Ramos (cell line): Measurements from ENCODE around the gene FGGY.
"Not testable (repeated sequence)": the region's sequence is repeated elsewhere in the genome, so short reads cannot be mapped to it uniquely, and the experiment has no call there.

Experiments
- in situ Hi-C: fragments of 300-500 bp; cut with MboI; formaldehyde crosslinking; loops from one replicate; pipeline ENCODE4 v1.14.3; 2022; ENCODE audit warnings: low sequenced_read_pairs; ENCODE audit not compliant: unreplicated experiment

Gene FGGY

DNA sequence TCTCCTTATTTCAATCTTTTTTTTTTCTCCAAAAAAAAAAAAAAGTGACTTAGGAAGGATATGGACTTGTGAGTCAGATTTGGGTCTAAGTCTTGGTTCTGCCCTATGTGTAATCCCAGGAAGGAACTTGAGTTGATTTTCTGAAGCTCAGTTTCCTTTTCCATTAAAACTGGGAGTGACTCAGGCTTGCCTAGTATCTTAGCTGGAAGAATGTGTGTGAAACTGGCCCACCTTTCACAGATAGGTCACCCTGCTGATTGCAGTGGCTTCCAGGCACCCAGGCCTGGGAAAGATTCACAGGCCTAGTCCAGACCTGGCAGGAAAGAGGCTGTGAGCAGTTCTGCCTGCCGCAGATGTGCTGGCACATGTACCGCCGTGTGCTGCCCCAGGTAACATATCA lies 299.5 kb downstream of the FGGY start:
- in situ Hi-C loops: no loop called here

GRCh38 chr1:59596956-59597355 lies 300.1 kb downstream of the FGGY start:
- in situ Hi-C loops: no loop called here

- in situ Hi-C loops: no loop called here
Observed at GRCh38 chr1:59597420-59598119, 300.7 kb downstream of the FGGY start.

DNA sequence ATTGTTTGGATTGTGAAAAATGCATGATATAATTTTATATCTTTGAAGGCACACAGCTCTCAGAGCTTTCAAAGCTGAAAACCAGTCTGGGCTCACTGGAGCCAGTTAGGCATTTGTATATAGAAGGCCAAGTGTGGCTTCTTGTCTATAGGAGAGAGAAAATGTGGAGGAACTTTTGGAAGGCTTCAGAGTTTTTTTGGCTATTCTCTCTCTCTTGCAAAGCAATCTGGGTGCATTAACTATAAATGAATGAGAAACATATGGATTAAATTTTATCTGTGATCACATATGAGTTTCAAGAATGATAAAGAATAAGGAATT lies 301.2 kb downstream of the FGGY start:
- in situ Hi-C loops: no loop called here

GRCh38 chr1:59601041-59601441 lies 304.1 kb downstream of the FGGY start:
- in situ Hi-C loops: no loop called here

DNA sequence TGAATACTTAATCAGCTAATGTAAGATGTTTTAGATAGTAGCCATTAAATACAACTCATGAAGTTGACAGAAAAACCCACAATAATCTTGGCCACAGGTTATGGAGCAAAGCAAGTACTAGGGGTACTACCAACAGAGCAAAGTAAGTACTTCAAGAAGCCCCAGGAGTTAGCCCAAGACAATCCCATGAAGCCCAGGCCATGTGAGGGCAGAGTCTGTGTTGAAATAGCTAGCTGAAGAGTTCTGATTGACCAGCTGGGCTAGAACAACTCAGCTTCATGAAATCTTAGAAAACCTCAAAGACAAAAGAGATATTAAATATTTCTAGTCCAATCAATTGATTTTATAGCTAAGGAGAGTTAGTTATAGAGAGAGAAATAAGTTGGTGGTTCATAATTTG lies 304.9 kb downstream of the FGGY start:
- in situ Hi-C loops: no loop called here

DNA sequence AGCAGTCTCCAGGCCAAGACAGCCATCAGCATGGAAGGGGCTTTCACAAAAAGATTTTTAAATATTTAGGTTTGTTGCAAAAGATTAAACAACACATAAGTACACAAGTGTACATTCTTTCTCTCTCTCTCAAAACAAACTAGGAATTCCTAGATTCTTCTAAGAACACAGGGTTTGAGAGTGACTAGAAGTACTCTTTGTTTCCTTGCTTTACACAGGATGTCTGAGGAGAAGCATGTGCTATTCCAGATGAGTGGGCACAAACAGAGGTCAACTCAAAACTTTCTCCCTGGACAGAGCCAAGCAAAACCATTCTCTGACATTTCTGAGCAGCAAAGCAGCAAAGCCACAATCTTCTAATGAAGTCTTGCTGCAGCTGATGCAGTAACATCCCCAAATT lies 307.3 kb downstream of the FGGY start:
- in situ Hi-C loops: no loop called here

DNA sequence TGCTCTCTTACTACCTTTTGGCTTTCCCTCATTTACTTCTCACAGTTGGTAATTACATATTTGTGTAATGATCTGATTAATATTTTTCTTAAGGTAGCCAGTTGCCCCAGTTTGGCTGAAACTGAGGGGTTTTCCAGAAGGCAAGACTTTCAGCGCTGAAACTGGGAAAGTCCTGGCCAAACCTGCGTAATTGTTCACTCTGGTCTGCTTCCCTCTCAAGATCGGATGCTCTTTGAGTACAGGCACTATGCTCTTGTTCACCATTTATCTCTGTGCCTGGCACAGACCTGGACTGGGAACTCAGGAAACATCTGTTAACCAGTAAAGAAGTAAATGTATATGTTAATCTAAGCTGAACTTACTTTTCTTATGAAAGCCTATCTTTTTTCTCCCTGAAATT lies 308.3 kb downstream of the FGGY start:
- in situ Hi-C loops: no loop called here

GRCh38 chr1:59605761-59606160 lies 308.9 kb downstream of the FGGY start:
- in situ Hi-C loops: no loop called here

- in situ Hi-C loops: no loop called here
Observed at GRCh38 chr1:59609245-59609644, 312.4 kb downstream of the FGGY start.

GRCh38 chr1:59610499-59610898 lies 313.6 kb downstream of the FGGY start:
- in situ Hi-C loops: not testable (repeated sequence)

DNA sequence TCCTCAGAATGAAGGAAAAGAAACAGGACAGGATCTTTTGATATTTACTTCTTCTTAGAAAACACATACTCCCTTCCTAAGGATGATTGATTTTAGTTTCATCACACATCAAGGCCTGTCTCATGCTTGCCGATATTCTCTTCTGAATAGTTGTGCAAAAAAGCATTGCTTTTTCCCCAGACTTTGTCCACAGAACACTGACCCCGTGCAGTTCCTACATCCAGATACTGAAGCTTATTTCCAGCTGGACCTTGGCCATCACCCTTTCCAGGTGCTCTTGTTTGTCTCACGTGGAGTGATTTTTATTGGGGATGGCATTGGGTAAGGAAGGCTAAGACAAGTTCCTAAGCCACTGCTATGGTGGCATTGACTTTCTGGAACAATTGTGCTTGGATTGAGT lies 320.5 kb downstream of the FGGY start:
- in situ Hi-C loops: no loop called here

- in situ Hi-C loops: no loop called here
Observed at GRCh38 chr1:59619557-59619956, 322.7 kb downstream of the FGGY start.

DNA sequence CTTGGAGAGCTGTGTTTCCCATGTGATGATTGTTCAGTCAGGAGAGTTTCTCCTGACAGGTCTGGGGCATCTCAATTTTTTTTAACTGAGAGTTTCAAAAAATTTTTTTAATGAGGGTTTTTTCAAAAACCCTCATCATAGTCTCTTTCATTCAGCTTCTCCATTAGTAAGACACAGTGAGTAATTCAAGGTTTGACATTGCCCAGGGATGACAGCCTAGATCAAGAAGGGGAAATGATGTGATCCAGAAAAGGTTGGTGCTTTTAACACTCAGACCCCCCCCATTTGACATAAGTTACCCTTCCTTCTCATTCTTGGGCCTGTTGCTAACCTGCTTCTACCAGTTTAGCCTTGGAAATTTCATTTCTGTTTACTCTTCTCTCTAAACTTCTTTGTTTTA lies 328.5 kb downstream of the FGGY start:
- in situ Hi-C loops: no loop called here

DNA sequence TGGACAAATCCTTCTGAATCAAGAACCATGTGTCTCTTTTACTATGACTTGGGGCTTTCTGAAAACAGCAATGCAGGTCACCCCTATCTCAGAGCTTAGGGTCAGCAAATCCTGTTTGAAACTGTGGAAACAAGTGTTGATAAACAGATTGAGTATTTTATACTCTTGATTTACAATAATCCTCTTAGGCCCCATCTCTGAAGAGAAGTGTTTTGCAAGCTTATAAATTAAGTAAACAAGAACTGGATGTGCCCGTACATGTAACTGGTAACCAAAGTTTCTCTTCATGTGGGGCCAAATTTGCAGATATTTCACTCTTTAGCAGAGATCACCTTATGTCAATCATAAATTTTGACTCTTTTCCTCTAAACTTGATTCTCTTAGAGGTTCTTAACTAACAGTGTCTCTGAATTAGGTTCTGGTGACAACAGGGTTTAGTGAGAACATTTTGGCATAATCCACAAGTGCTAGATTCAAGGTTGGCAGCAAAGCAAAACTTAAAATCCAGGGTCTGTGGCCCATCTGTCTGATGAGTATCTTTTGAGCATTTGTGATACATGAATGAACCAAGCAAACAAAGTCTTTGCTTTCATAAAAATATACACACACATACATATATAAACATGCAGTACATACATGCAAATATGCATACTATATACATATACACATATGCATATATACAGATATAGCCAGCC lies 334.8 kb downstream of the FGGY start:
- in situ Hi-C loops: no loop called here

DNA sequence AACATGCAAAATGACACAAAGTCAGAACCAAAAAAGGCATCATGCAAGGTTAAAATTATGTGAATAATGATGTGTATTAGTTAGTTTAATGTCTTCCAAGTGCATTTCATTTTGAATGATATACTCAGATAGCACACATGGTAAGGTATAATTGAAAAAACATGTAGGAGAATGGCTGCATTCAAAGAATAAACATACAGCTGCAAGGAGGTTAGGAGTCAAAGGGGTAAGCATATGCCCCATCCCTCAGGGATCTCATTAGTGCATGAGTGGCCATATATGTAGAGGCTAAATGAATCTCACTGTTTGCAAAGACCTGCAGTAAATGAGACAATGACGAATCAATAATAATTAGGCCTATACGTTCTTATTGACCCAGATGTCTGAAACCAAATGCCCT lies 338.2 kb downstream of the FGGY start:
- in situ Hi-C loops: no loop called here

GRCh38 chr1:59638231-59638711 lies 341.4 kb downstream of the FGGY start:
- in situ Hi-C loops: no loop called here

DNA sequence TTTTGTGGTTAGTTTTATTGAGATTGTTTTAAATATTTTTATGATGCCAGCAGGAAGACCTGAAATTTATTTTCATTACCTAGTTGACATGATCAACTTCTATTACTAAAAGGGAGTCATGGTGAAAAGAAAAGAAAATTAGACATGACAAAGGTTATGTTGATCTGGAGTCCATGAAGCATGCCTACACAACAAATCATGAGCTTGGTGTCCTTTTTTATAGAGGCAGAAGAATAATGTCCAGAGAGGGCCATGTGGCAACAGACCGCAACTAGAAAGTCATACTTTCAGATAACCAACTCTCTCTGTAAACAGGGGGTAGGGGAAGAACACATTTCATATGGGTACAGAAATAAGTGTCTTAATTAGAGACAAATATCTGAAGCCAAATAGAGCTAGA lies 342.4 kb downstream of the FGGY start:
- in situ Hi-C loops: no loop called here

DNA sequence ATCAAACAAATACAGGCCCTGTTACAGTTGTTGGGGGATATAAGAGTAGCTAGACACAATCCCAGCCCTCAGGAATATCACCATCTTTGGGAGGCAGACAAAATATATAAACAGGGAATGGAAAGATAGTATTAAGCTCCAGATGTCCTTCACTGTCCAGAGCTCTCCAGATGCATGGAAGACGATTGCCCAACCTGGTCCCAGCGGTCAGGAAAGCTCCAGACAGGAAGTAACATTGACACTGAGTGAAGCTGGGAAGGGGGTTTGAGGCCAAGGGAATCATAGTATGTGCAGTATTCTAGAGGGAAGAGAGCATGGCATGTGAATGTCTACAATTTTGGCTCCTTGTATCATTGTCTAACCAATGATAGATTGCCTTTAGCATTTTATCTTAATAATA lies 344.0 kb downstream of the FGGY start:
- in situ Hi-C loops: no loop called here

- in situ Hi-C loops: no loop called here
Observed at GRCh38 chr1:59641836-59642235, 344.9 kb downstream of the FGGY start.

- in situ Hi-C loops: no loop called here
Observed at GRCh38 chr1:59643526-59643925, 346.6 kb downstream of the FGGY start.

GRCh38 chr1:59645893-59646292 lies 349.0 kb downstream of the FGGY start:
- in situ Hi-C loops: no loop called here
